HUES48 (cell line): ENCODE measurements around the gene GRID1.

Source experiments
- H3K27ac ChIP-seq: one replicate; pipeline ENCODE4 v1.7.0; 2013; ENCODE audit warnings: low read depth, low read length, inconsistent platforms
- H3K27me3 ChIP-seq: 2 replicates; pipeline ENCODE4 v1.6.1; 2013; ENCODE audit warnings: mild to moderate bottlenecking, low read length; ENCODE audit not compliant: control insufficient read depth, insufficient read depth
- H3K36me3 ChIP-seq: 2 replicates; pipeline ENCODE4 v1.6.1; 2013; ENCODE audit warnings: low read length; ENCODE audit not compliant: control insufficient read depth, insufficient read depth
- H3K4me1 ChIP-seq: 2 replicates; pipeline ENCODE4 v1.6.1; 2013; ENCODE audit warnings: mild to moderate bottlenecking, low read length; ENCODE audit not compliant: control insufficient read depth, insufficient read depth
- H3K4me3 ChIP-seq: 2 replicates; pipeline ENCODE4 v1.5.1; 2013; ENCODE audit warnings: mild to moderate bottlenecking, low read depth, low read length
- H3K9ac ChIP-seq: 2 replicates; pipeline ENCODE4 v1.6.1; 2013; ENCODE audit warnings: mild to moderate bottlenecking, low read depth, low read length, moderate library complexity
- H3K9me3 ChIP-seq: 2 replicates; pipeline ENCODE4 v1.6.1; 2013; ENCODE audit warnings: low read length; ENCODE audit not compliant: control insufficient read depth, insufficient read depth

The GRID1 gene

GRCh38 chr10:85810674-85811073 is 555.9 kb downstream of the GRID1 start:
- Histone ChIP-seq H3K4me1 (no peaks in the 10 kb centered on the region), H3K36me3 (no peaks in the 10 kb centered on the region), H3K27me3 (no peaks in the 10 kb centered on the region), H3K27ac (no peak overlapping the region), H3K9me3 (peaks cover 5% of the 10 kb centered on the region), H3K9ac (no peak overlapping the region), H3K4me3 (no peak overlapping the region)

DNA sequence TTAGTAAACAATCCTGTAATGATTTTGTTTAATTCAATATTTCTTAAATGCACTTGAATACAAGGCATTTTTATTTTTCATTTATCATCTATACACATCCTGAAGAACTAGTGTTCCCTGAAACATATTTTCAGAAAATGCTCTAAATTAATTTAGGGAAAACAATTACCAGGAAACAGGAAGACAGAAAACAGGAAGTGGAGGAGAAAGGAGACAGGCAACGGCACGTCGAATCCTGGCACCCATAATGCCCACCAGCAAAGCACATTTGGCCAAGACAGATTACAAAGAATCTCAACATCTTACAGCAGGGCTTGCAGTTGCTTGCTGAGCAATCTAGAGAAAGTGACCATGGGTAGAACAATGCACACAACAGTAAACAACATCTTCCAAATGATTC is 571.1 kb downstream of the GRID1 start:
- no peak overlapping the region for H3K27ac ChIP-seq
- no peaks in the 10 kb centered on the region for H3K4me1 ChIP-seq
- H3K4me3 ChIP-seq = no peak overlapping the region
- H3K9me3 ChIP-seq = no peaks in the 10 kb centered on the region
- no peak overlapping the region for H3K9ac ChIP-seq
- no peaks in the 10 kb centered on the region for H3K36me3 ChIP-seq
- no peaks in the 10 kb centered on the region for H3K27me3 ChIP-seq

DNA sequence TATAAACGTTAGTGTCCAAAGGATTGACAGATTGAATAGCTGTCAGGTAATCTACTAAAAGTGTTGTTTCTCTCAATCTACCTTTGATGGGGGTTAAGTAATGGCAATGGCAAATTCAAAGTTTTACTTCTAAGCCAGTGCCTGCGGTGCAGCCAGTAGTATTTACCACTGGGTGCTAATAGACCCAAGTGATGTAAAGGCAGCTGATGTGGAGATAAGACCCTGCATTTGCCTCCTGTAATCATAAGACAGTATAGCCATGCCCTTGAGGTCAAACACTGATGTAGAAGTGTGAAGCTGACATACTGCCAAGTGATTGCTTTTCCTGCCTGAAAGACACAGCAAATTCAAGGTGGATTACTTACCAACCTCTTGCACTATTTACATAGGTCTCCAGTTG is 572.0 kb downstream of the GRID1 start:
- no peaks in the 10 kb centered on the region for H3K27me3 ChIP-seq
- H3K9ac ChIP-seq = no peak overlapping the region
- no peaks in the 10 kb centered on the region for H3K36me3 ChIP-seq
- H3K4me1 ChIP-seq = no peaks in the 10 kb centered on the region
- no peak overlapping the region for H3K4me3 ChIP-seq
- H3K27ac ChIP-seq = no peak overlapping the region
- no peaks in the 10 kb centered on the region for H3K9me3 ChIP-seq

DNA sequence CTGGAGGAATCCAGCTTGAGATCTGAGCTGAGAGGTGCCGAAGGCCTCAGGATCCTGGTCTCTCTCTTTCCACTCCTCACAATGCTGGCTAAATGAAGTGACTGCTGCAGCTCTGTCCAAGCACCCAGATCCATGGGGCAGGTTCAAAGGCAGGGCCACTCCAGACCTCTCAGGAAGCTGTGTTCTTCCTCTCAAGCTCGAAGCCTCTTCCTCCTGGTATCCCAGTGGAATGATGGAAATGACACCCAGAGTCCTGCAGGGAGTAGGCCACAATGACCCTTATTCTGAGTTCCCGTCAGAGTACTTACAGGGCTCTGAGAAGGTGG is 574.1 kb downstream of the GRID1 start:
- Histone ChIP-seq H3K27ac (no peak overlapping the region), H3K36me3 (no peaks in the 10 kb centered on the region), H3K4me1 (no peaks in the 10 kb centered on the region), H3K9ac (no peak overlapping the region), H3K9me3 (no peaks in the 10 kb centered on the region), H3K27me3 (no peaks in the 10 kb centered on the region), H3K4me3 (no peak overlapping the region)

- H3K4me3 ChIP-seq = no peak overlapping the region
- H3K9me3 ChIP-seq = no peaks in the 10 kb centered on the region
- no peaks in the 10 kb centered on the region for H3K4me1 ChIP-seq
- no peak overlapping the region for H3K27ac ChIP-seq
- H3K9ac ChIP-seq = no peak overlapping the region
- no peaks in the 10 kb centered on the region for H3K36me3 ChIP-seq
- H3K27me3 ChIP-seq = no peaks in the 10 kb centered on the region
Observed at GRCh38 chr10:85791818-85792532, 574.6 kb downstream of the GRID1 start.

DNA sequence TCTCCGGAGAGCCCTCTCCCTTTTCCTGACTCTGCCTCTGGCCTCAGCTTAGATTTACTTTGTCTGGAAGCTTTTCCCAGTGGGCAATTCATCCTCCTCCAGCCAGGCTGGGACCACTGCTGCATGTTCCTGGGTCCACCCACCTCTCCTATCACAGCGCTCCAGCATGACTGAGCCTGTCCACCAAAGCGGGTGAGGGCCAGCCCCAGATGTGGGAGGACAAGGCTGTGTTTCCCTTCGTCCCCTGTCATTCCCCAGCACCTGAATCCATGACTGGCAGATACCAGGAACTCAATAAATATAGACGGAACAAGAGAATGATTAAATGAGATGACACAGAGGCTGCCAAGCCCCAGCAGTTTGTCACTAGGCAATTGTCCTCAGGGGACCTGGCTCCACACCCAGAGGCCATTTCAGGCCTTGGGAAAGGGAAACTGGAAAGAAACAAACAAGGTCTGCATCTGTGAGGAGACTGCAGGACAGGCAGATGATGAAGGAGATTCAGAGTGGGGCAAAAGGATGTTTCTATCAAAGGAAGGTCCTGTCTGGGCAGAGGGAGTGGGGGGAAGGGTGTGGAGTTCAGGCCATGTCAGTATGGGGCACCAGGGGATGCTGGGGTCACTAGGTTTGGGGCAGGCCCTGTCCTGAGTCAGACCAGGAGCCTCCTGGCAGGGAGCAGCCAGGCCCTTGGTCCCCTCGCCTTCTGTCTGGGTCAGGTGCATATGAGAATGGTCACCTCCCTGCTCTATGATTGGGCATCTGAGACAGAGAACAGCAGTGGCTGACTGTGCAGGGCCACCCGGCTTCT is 576.4 kb downstream of the GRID1 start:
- no peaks in the 10 kb centered on the region for H3K27me3 ChIP-seq
- no peak overlapping the region for H3K4me3 ChIP-seq
- no peaks in the 10 kb centered on the region for H3K36me3 ChIP-seq
- no peaks in the 10 kb centered on the region for H3K9me3 ChIP-seq
- no peaks in the 10 kb centered on the region for H3K4me1 ChIP-seq
- no peak overlapping the region for H3K27ac ChIP-seq
- no peak overlapping the region for H3K9ac ChIP-seq

GRCh38 chr10:85789125-85789524 is 577.5 kb downstream of the GRID1 start:
- H3K27ac ChIP-seq = no peak overlapping the region

GRCh38 chr10:85788570-85788969 is 578.0 kb downstream of the GRID1 start:
- Histone ChIP-seq H3K9me3 (no peaks in the 10 kb centered on the region), H3K27ac (no peak overlapping the region), H3K4me3 (no peak overlapping the region), H3K36me3 (no peaks in the 10 kb centered on the region), H3K4me1 (no peaks in the 10 kb centered on the region), H3K27me3 (no peaks in the 10 kb centered on the region), H3K9ac (no peak overlapping the region)

More at GRCh38 chr10:85789125-85789524, 577.5 kb downstream of the GRID1 start:
- H3K4me3 ChIP-seq = no peak overlapping the region
- H3K27me3 ChIP-seq = no peaks in the 10 kb centered on the region
- H3K9me3 ChIP-seq = no peaks in the 10 kb centered on the region
- H3K36me3 ChIP-seq = no peaks in the 10 kb centered on the region
- no peaks in the 10 kb centered on the region for H3K4me1 ChIP-seq
- no peak overlapping the region for H3K9ac ChIP-seq

GRCh38 chr10:85787881-85788280 is 578.7 kb downstream of the GRID1 start:
- Histone ChIP-seq H3K9ac (no peak overlapping the region), H3K27ac (no peak overlapping the region), H3K9me3 (no peaks in the 10 kb centered on the region), H3K4me1 (no peaks in the 10 kb centered on the region), H3K4me3 (no peak overlapping the region), H3K27me3 (no peaks in the 10 kb centered on the region), H3K36me3 (no peaks in the 10 kb centered on the region)

GRCh38 chr10:85787393-85787792 is 579.2 kb downstream of the GRID1 start:
- no peaks in the 10 kb centered on the region for H3K36me3 ChIP-seq
- H3K9ac ChIP-seq = no peak overlapping the region
- H3K27ac ChIP-seq = no peak overlapping the region
- H3K27me3 ChIP-seq = no peaks in the 10 kb centered on the region
- H3K4me3 ChIP-seq = no peak overlapping the region
- no peaks in the 10 kb centered on the region for H3K9me3 ChIP-seq
- no peaks in the 10 kb centered on the region for H3K4me1 ChIP-seq

- Histone ChIP-seq H3K27me3 (no peaks in the 10 kb centered on the region), H3K9me3 (no peaks in the 10 kb centered on the region), H3K9ac (no peak overlapping the region), H3K36me3 (no peaks in the 10 kb centered on the region), H3K27ac (no peak overlapping the region), H3K4me1 (no peaks in the 10 kb centered on the region), H3K4me3 (no peak overlapping the region)
Observed at GRCh38 chr10:85786401-85786899, 580.1 kb downstream of the GRID1 start.
